HUES48 (cell line): ENCODE data around the gene HOXD3.

Source experiments
- H3K27ac ChIP-seq: one replicate; pipeline ENCODE4 v1.7.0; 2013; ENCODE audit warnings: low read depth, low read length, inconsistent platforms
- H3K27me3 ChIP-seq: 2 replicates; pipeline ENCODE4 v1.6.1; 2013; ENCODE audit warnings: mild to moderate bottlenecking, low read length; ENCODE audit not compliant: control insufficient read depth, insufficient read depth
- H3K36me3 ChIP-seq: 2 replicates; pipeline ENCODE4 v1.6.1; 2013; ENCODE audit warnings: low read length; ENCODE audit not compliant: control insufficient read depth, insufficient read depth
- H3K4me1 ChIP-seq: 2 replicates; pipeline ENCODE4 v1.6.1; 2013; ENCODE audit warnings: mild to moderate bottlenecking, low read length; ENCODE audit not compliant: control insufficient read depth, insufficient read depth
- H3K4me3 ChIP-seq: 2 replicates; pipeline ENCODE4 v1.5.1; 2013; ENCODE audit warnings: mild to moderate bottlenecking, low read depth, low read length
- H3K9ac ChIP-seq: 2 replicates; pipeline ENCODE4 v1.6.1; 2013; ENCODE audit warnings: mild to moderate bottlenecking, low read depth, low read length, moderate library complexity
- H3K9me3 ChIP-seq: 2 replicates; pipeline ENCODE4 v1.6.1; 2013; ENCODE audit warnings: low read length; ENCODE audit not compliant: control insufficient read depth, insufficient read depth

Gene HOXD3

DNA sequence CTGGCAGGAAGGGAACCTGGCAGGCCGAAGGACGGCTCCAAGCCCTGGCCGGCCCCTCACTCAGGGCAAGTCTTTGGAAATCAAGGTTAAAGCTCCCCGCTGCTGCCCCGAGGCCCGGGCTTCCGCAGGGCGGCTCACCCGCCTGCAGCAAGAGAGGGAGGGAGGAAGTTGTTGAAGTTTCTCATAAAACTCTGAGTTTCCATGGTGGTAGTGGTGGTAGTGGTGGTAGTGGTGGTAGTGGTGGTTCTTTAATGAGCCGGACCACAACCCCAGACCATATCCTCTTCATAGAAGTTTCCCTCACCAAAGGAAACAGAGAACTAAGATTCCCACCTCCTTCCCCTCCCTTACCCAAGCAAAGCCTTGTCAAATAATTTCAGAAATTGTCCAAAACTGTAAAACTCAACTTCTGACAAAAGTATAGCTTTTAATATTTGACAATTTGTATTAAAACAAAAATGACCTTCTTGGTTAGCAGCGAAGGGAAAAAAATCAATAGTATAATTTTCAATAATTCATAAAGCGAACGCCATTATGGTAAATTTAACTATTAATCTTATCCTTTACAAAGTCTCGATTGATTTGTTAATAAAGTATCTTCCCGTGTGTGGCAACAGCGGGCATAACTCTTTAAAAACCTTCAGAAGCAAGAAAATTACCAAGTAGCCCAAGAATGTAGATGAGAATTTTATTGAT lies 42.0 kb upstream of the HOXD3 start:
- Histone ChIP-seq H3K9me3 (peaks cover 3% of the 10 kb centered on the region; the same call in 1 of the 2 replicates), H3K9ac (no peak overlapping the region), H3K27me3 (peaks cover 100% of the 10 kb centered on the region), H3K36me3 (no peaks in the 10 kb centered on the region), H3K4me3 (no peak overlapping the region), H3K4me1 (peaks cover 8% of the 10 kb centered on the region; the same call in 1 of the 2 replicates), H3K27ac (no peak overlapping the region)

DNA sequence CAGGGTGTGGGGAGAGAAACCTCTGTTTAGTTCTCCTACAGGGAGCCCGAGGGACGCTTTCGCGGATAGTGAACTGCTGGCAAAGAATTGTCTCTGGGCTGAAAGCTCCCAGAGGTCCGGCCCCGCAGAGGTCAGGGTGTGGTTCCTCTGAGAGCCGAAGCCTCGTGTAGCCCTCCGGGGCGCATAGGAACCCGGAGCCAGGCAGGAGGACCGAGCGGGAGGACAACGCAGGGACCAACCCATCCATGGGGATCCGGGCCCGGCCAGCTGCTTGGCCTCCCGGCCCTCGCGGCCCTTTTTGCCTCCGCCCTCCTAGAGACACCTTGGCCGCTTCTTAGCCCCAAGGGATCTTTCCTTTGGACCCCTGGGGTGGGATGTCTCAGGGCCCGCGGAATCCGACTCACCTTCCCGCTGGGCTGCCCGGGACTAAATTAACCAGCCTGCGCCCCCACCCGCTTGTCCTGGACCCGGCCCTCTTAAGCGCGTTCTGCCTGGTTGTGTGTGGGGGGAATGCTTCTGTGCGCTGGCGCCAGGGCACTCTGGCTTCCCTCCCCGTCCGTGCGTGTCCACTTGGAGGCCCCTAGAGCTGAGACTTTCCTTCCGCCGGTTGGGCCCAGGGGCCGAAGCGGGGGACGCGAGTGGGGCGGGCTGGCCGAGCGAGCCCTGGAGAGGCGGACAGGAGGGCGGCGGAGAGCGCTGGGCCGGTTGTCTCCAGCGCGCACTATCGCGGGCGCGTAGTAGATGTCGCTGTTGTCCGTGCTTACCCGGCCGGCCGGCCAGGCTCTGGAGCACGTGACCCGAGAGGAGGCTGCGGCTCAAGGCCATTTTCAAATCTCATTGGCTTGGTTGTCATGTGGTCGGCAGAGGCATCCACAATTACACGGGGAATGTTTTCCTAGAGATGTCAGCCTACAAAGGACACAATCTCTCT lies 41.0 kb upstream of the HOXD3 start, which contains the start of gene HOXD10:
TSS of gene HOXD10 (plus strand) at position 896 of the 931 bp plus-strand sequence. CDS start 56 bp downstream, outside the sequence.
- Histone ChIP-seq H3K27me3 (peaks cover 100% of the 10 kb centered on the region), H3K36me3 (no peaks in the 10 kb centered on the region), H3K27ac (no peak within 1 kb of the TSS), H3K4me3 (no peak within 1 kb of the TSS), H3K9me3 (peaks cover 3% of the 10 kb centered on the region; the same call in 1 of the 2 replicates), H3K4me1 (peaks cover 8% of the 10 kb centered on the region; the same call in 1 of the 2 replicates), H3K9ac (no peak within 1 kb of the TSS)

DNA sequence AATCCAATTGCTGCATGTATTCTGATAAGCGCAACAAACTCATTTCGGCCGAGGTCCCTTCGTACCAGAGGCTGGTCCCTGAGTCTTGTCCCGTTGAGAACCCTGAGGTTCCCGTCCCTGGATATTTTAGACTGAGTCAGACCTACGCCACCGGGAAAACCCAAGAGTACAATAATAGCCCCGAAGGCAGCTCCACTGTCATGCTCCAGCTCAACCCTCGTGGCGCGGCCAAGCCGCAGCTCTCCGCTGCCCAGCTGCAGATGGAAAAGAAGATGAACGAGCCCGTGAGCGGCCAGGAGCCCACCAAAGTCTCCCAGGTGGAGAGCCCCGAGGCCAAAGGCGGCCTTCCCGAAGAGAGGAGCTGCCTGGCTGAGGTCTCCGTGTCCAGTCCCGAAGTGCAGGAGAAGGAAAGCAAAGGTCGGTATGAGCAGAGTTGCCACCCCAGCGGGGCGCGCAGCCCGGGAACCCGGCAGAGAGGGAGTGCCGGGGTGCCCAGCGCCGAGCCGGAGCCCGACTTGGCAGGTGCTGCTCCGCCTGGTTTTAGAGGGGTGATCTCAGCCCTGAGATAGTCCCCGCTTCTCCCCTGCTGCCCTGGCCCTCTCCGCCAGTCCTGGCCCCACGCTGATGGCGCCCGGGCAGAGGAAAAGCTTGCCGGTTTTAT lies 39.8 kb upstream of the HOXD3 start:
- H3K9me3 ChIP-seq, result peaks cover 3% of the 10 kb centered on the region; the same call in 1 of the 2 replicates
- no peaks in the 10 kb centered on the region for H3K36me3 ChIP-seq
- H3K4me1 ChIP-seq, result peaks cover 11% of the 10 kb centered on the region; the same call in 1 of the 2 replicates
- peaks cover 100% of the 10 kb centered on the region for H3K27me3 ChIP-seq
- H3K9ac ChIP-seq, result no peak overlapping the region
- H3K27ac ChIP-seq, result no peak overlapping the region
- no peak overlapping the region for H3K4me3 ChIP-seq

DNA sequence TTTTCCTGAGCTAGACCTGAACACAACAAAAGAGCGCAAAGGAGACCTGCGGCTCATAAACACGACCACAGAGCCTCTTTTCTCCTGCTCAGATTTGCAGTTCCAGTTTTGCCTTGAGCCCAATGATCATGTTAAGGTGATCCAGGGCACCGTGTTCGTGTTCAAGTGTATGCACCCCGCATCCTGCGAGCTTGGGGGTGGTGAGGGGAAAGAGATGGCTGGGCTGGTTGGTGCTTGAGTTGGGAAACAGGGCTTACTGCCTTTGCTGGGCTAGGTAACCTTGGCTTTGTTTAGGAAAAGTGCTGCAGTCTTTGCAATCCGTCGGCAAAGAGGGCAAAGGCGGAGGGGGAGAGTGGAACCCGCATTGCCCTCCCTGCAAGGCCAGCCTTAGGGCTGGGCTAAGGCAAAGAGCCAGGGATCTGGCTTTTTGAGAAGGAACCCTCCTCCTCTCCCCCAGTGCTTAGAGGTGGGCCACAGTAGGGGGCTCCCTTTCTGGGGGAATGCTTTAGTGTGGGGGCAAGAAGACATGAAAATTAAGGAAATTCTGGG lies 39.2 kb upstream of the HOXD3 start:
- H3K4me1 ChIP-seq, result peaks cover 11% of the 10 kb centered on the region; the same call in 1 of the 2 replicates
- H3K27me3 ChIP-seq, result peaks cover 100% of the 10 kb centered on the region
- H3K9me3 ChIP-seq, result peaks cover 3% of the 10 kb centered on the region; the same call in 1 of the 2 replicates
- H3K36me3 ChIP-seq, result no peaks in the 10 kb centered on the region
- H3K9ac ChIP-seq, result no peak overlapping the region
- no peak overlapping the region for H3K27ac ChIP-seq
- H3K4me3 ChIP-seq, result no peak overlapping the region

DNA sequence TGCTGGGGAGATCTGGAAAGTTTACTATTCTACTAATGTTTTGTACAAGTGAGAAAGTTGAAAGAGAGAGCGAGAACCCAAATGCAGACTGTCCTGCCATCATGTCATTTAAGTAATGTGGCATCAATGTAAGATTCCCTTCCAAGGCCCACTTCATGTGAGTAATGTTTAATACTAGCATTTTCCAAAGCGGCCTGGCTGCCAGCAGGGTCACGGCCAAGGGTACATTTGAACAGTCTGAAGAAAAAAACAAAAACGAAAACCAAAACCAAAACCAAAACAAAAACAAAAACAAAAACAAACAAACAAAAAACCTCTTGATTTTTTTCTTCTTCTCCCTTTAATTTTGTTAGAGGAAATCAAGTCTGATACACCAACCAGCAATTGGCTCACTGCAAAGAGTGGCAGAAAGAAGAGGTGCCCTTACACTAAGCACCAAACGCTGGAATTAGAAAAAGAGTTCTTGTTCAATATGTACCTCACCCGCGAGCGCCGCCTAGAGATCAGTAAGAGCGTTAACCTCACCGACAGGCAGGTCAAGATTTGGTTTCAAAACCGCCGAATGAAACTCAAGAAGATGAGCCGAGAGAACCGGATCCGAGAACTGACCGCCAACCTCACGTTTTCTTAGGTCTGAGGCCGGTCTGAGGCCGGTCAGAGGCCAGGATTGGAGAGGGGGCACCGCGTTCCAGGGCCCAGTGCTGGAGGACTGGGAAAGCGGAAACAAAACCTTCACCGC lies 38.3 kb upstream of the HOXD3 start:
- no peak overlapping the region for H3K27ac ChIP-seq
- peaks cover 100% of the 10 kb centered on the region for H3K27me3 ChIP-seq
- H3K36me3 ChIP-seq, result no peaks in the 10 kb centered on the region
- H3K9ac ChIP-seq, result no peak overlapping the region
- peaks cover 10% of the 10 kb centered on the region; the same call in 1 of the 2 replicates for H3K4me1 ChIP-seq
- peaks cover 3% of the 10 kb centered on the region; the same call in 1 of the 2 replicates for H3K9me3 ChIP-seq
- H3K4me3 ChIP-seq, result no peak overlapping the region

DNA sequence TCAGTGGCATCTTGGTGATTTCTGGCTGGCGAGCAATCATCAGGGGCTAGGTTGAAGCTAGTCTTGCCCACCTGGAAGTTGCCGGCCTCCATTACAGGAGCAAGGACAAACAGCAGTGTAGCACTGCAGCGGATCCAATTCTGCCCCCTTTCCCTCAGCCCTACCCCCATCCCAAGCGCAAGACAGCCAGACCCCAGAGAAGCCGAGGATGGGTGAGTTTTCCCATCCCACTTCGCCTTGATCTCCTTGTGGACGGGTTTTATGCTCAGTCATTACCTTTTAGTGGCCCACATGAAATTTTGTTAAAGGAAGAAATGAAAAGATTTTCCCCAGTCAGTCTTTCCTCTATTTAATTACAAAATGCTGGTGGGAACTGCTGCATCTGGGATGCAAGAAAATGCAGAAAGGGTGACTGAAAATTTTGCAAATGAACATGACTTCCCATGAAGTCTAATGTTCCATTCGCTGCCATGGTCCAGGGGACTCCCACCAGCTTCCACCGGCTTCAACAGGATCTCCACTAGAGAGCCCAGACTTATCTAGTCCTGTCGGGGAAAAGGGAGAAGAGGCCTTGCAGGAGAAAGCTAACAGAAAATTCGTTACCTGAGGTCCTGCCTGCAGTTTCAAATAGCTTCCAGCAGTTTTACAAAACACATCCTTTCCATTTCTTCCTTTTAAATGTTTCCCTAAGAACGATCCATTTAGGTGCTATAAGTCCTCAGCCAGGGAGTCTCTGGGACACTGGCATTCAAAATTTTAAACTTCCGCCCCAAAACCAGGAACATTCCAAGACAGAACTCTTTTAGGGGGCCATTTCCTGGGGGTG lies 36.5 kb upstream of the HOXD3 start:
- Histone ChIP-seq H3K9ac (no peak overlapping the region), H3K27me3 (peaks cover 100% of the 10 kb centered on the region), H3K4me3 (no peak overlapping the region), H3K36me3 (no peaks in the 10 kb centered on the region), H3K4me1 (peaks cover 3% of the 10 kb centered on the region; the same call in 1 of the 2 replicates), H3K9me3 (peaks cover 3% of the 10 kb centered on the region; the same call in 1 of the 2 replicates), H3K27ac (no peak overlapping the region)

DNA sequence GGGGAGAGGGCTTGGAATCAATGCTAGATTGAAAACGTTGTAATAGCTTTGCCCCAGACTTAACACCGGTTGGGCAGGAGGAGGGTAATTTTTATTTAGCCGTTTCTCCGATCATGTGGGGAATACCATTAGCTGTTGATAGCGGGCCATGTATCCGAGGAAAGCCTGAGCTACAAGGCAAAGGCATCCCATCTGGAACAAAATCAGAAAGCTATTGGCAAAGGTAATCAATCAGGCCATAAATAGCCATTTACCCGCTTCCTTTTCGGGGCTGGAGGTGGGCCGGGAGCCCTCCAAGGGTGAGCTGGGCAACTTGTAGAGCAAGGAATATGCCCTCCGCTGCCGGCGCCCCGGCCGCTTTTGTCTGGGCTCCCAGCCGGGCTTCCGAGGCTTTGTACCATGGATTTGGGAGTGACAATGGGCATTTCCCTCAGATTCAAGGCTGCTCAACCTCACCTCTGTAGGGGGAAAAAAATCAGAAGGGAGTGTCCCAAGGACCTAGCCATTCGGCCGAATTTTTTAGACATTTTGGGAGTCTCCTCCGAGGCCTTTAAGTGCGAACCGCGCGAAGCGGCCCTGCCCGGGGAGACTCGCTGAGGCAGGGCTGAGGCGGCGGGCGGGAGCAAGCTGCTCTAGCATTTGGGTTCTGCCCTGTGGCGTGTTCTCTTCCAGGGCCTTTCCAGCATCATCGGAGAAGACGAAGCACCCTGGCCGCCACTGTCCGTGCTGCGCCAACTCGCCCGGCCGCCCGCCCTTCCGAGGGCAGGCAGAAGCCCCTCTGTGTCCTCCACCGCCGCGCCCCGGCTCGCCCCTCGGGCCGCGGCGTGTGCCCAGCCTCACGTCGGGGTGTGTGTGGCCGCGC lies 35.7 kb upstream of the HOXD3 start:
- H3K4me3 ChIP-seq, result no peak overlapping the region

DNA sequence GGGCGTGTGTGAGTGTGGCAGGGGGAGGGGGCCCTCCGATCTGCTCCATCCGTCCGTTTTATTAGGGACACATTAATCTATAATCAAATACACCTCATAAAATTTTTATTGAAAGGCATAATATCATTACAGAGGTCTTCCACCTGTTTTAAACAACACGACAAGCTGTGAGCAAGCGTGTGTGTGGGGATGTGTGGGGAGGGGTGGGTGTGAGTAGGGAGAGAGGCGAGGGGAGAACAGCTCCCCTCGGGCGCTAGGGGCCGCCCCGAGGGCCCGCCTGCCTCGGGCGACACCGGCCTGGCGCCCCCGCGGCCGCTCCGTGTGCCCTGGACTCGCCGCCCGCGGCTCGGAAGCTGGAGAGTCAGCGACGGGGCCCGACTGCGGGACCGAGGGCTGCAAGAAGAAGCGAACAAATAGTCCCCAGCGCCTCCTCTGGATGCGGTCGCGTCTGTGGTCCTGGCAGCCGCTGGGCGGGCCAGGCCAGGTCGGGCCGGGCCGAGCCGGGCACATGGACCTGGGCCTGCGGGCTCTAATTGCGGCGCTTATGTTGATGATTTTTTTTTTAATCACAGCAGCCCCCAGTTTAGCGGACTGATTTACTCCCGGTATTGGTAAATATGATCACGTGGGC lies 34.9 kb upstream of the HOXD3 start:
- Histone ChIP-seq H3K4me3 (peak overlapping the region; percentile 41; the same call in 1 of the 2 replicates), H3K9ac (no peak overlapping the region), H3K36me3 (no peaks in the 10 kb centered on the region), H3K27ac (no peak overlapping the region), H3K9me3 (no peaks in the 10 kb centered on the region), H3K4me1 (peaks cover 3% of the 10 kb centered on the region; the same call in 1 of the 2 replicates), H3K27me3 (peaks cover 100% of the 10 kb centered on the region)

More for the DNA sequence above, 35.7 kb upstream of the HOXD3 start:
- Histone ChIP-seq H3K27ac (no peak overlapping the region), H3K36me3 (no peaks in the 10 kb centered on the region), H3K4me1 (peaks cover 3% of the 10 kb centered on the region; the same call in 1 of the 2 replicates), H3K9me3 (peaks cover 3% of the 10 kb centered on the region; the same call in 1 of the 2 replicates), H3K27me3 (peaks cover 100% of the 10 kb centered on the region), H3K9ac (no peak overlapping the region)
